ENCODE results near the gene RGS4. TPM values are rescaled to one million over a fixed set of nuclear protein-coding genes. Genes with fewer than 3 reads are reported as not detected.
"Not testable (repeated sequence)": the region's sequence is repeated elsewhere in the genome, so short reads cannot be mapped to it uniquely, and the experiment has no call there.

Gene RGS4
- total RNA-seq, 2 donors from 2014 or later = 0.33 to 14.5 TPM

- Histone ChIP-seq H3K4me1 (no peaks in the 10 kb centered on the region), H3K4me3 (no peak overlapping the region), H3K27me3 (no peaks in the 10 kb centered on the region), H3K9me3 (no peaks in the 10 kb centered on the region), H3K36me3 (replicated peaks in 1 of 2; ENCODE audit: insufficient read depth in 1 of 2, low read depth in 2 of 2) (no peaks in the 10 kb centered on the region), H3K27ac (no peak overlapping the region)
- no peak for ATAC-seq
- TF ChIP-seq POLR2A (IDR thresholded peaks at IDR 0.05) = no peak
- TF ChIP-seq, protein P1, sequence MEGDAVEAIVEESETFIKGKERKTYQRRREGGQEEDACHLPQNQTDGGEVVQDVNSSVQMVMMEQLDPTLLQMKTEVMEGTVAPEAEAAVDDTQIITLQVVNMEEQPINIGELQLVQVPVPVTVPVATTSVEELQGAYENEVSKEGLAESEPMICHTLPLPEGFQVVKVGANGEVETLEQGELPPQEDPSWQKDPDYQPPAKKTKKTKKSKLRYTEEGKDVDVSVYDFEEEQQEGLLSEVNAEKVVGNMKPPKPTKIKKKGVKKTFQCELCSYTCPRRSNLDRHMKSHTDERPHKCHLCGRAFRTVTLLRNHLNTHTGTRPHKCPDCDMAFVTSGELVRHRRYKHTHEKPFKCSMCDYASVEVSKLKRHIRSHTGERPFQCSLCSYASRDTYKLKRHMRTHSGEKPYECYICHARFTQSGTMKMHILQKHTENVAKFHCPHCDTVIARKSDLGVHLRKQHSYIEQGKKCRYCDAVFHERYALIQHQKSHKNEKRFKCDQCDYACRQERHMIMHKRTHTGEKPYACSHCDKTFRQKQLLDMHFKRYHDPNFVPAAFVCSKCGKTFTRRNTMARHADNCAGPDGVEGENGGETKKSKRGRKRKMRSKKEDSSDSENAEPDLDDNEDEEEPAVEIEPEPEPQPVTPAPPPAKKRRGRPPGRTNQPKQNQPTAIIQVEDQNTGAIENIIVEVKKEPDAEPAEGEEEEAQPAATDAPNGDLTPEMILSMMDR (IDR thresholded peaks at IDR 0.05) = no peak
- DNase-seq = no peak
- WGBS, 2 donors = 81 to 85% methylated on average over 1 of the region's 1 CpG
- intact Hi-C loops (cut with DNase I) = no loop called here
These were observed 15.2 kb downstream of the RGS4 start for GRCh38 chr1:163084330-163084729.

- no peak for ATAC-seq
- Histone ChIP-seq H3K9me3 (no peaks in the 10 kb centered on the region), H3K4me3 (no peak overlapping the region), H3K27ac (no peak overlapping the region), H3K27me3 (no peaks in the 10 kb centered on the region), H3K4me1 (no peaks in the 10 kb centered on the region), H3K36me3 (replicated peaks in 1 of 2; ENCODE audit: insufficient read depth in 1 of 2, low read depth in 2 of 2) (no peaks in the 10 kb centered on the region)
- intact Hi-C loops (cut with DNase I) = no loop called here
- DNase-seq = no peak
- TF ChIP-seq, protein P1 (IDR thresholded peaks at IDR 0.05) = no peak
- TF ChIP-seq POLR2A (IDR thresholded peaks at IDR 0.05) = no peak
- 69 to 73% methylated on average over 4 of the region's 4 CpGs for WGBS, 2 donors
These were observed 16.1 kb downstream of the RGS4 start for GRCh38 chr1:163085041-163085903.

DNA sequence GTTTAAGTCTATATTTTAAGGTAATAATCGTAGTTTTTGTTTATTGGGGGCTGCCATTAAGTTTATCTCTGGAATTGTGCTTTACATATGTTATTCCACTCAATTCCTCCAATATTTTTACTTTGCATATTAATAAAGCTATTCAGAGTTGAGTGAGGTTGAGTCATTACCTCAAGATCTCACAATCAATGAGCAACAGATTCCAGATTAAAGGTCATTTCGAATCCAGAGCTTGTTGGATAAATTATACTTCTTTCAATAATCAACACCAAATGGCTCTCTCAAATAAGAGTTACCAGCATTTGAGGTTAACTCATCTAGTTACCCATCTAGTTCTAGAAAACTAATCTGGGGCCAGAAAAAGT, 16.7 kb downstream of the RGS4 start:
- H3K27me3 ChIP-seq = no peaks in the 10 kb centered on the region
- H3K9me3 ChIP-seq = no peaks in the 10 kb centered on the region
- H3K27ac ChIP-seq = no peak overlapping the region
- H3K4me3 ChIP-seq = no peak overlapping the region
- H3K4me1 ChIP-seq = no peaks in the 10 kb centered on the region
- ATAC-seq (no peak), DNase-seq (no peak)
- H3K36me3 ChIP-seq (replicated peaks in 1 of 2; ENCODE audit: insufficient read depth in 1 of 2, low read depth in 2 of 2) = no peaks in the 10 kb centered on the region
- WGBS, 2 donors = 40 to 46% methylated on average over 2 of the region's 2 CpGs
- TF ChIP-seq POLR2A (IDR thresholded peaks at IDR 0.05) = no peak
- TF ChIP-seq, protein P1 (IDR thresholded peaks at IDR 0.05) = no peak
- intact Hi-C loops (cut with DNase I) = no loop called here

GRCh38 chr1:163089117-163089516, 20.0 kb downstream of the RGS4 start:
- H3K4me1 ChIP-seq; H3K9me3 ChIP-seq; H3K36me3 ChIP-seq (replicated peaks in 1 of 2; ENCODE audit: insufficient read depth in 1 of 2, low read depth in 2 of 2); H3K27ac ChIP-seq; intact Hi-C loops (cut with DNase I); ATAC-seq; H3K27me3 ChIP-seq; H3K4me3 ChIP-seq; DNase-seq: not testable (repeated sequence)
- WGBS, 2 donors = 55 to 69% methylated on average over 4 of the region's 4 CpGs

GRCh38 chr1:163090321-163090945, 21.3 kb downstream of the RGS4 start:
- WGBS, 2 donors = 53 to 54% methylated on average over 3 of the region's 3 CpGs
- Histone ChIP-seq H3K4me1 (no peaks in the 10 kb centered on the region), H3K9me3 (no peaks in the 10 kb centered on the region), H3K27ac (no peak overlapping the region), H3K27me3 (no peaks in the 10 kb centered on the region), H3K4me3 (no peak overlapping the region), H3K36me3 (replicated peaks in 1 of 2; ENCODE audit: insufficient read depth in 1 of 2, low read depth in 2 of 2) (no peaks in the 10 kb centered on the region)
- TF ChIP-seq, protein P1 (IDR thresholded peaks at IDR 0.05) = no peak
- TF ChIP-seq POLR2A (IDR thresholded peaks at IDR 0.05) = no peak
- ATAC-seq = no peak
- intact Hi-C loops (cut with DNase I) = no loop called here
- DNase-seq = no peak
